Vagina (tissue), 2 donors: ENCODE results near the gene TTC38. TPM values are rescaled to one million over a fixed set of nuclear protein-coding genes. Genes with fewer than 3 reads are reported as not detected.

Source experiments
- DNase-seq, 2 donors: peaks; one replicate each; pipeline ENCODE4 v3.0.0-alpha.2; 2017; ENCODE audit errors: extremely low spot score in 2 of 2
- H3K27ac ChIP-seq: fragments of 200-600 bp; sonication (generic); one replicate; pipeline ENCODE4 v1.5.1; 2019
- H3K27me3 ChIP-seq: fragments of 200-600 bp; sonication (generic); one replicate; pipeline ENCODE4 v1.5.1; 2019
- H3K36me3 ChIP-seq, 2 donors: fragments of 200-600 bp; sonication (generic); one replicate each; pipeline ENCODE4 v1.5.1; 2017 to 2019
- H3K4me1 ChIP-seq: fragments of 200-600 bp; sonication (generic); one replicate; pipeline ENCODE4 v1.5.1; 2019
- H3K4me3 ChIP-seq, 2 donors: fragments of 200-600 bp; sonication (generic); 1 replicate in 1 of 2; 2 replicates in 1 of 2; pipeline ENCODE4 v1.5.1; 2016 to 2019
- H3K9me3 ChIP-seq: fragments of 200-600 bp; sonication (generic); one replicate; pipeline ENCODE4 v1.5.1; 2019
- POLR2A ChIP-seq, 2 donors: fragments of 450-650 bp; IDR thresholded peaks; one replicate each; pipeline ENCODE4 v1.6.1; 2017; ENCODE audit warnings: antibody characterized with exemption in 2 of 2, mild to moderate bottlenecking in 2 of 2, moderate library complexity in 2 of 2
- POLR2AphosphoS5 ChIP-seq, 2 donors: sonication (generic); formaldehyde crosslinking; IDR thresholded peaks; one replicate each; pipeline ENCODE4 v1.9.0; 2017; ENCODE audit warnings: antibody characterized with exemption in 2 of 2, mild to moderate bottlenecking in 2 of 2, low read depth in 1 of 2; ENCODE audit not compliant: insufficient read depth in 1 of 2
- intact Hi-C: fragments of 100-400 bp; cut with DNase I; formaldehyde crosslinking; loops from one replicate; pipeline ENCODE4 v1.15.1; 2023
- total RNA-seq: library from RNA; depleted of rRNA; stranded (reverse); fragments of >200 nt; gene quantifications from one replicate; pipeline ENCODE4 v1.2.3, GENCODE V29; 2016
- TF ChIP-seq, protein P1 (sequence below), 3 experiments: fragments of 450-650 bp in 2 of 3; fragments of 200-600 bp in 1 of 3; sonication (generic) in 1 of 3; IDR thresholded peaks; one replicate each; pipeline ENCODE4 v1.5.1; 2017 to 2019; ENCODE audit warnings: antibody characterized with exemption in 3 of 3, mild to moderate bottlenecking in 2 of 3, moderate library complexity in 2 of 3

The TTC38 gene
- total RNA-seq, 1 donor from 2014 or later: 58.7 TPM

DNA sequence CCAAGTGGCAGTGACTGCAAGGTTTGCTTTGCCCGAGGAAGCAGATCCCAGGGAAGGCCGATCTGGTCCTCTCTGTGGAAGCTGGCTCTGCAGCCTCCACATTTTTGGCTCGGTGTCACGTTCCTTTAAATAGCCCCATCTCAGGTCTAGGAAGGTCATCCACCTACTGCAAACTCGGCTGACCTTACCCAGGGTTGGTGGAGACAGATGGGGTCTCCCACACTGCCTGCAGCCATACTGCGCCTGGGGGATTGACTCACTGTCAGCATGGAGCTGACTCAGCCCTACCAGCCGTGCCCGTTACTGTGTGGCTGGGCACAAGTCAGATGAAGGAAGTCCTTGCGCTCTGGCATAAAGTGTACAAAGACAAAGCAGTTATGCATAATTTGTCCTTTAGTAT is 34.6 kb upstream of the TTC38 start:
- intact Hi-C loops: no loop called here
- no peak overlapping the region for H3K27ac ChIP-seq
- TF ChIP-seq POLR2A (IDR thresholded peaks at IDR 0.05): no peak
- H3K36me3 ChIP-seq: peaks cover 0 to 22% of the 10 kb centered on the region in 2 donors
- no peaks in the 10 kb centered on the region for H3K4me1 ChIP-seq
- H3K9me3 ChIP-seq: no peaks in the 10 kb centered on the region
- no peaks in the 10 kb centered on the region for H3K27me3 ChIP-seq
- H3K4me3 ChIP-seq: no peak overlapping the region
- no peak for DNase-seq

DNA sequence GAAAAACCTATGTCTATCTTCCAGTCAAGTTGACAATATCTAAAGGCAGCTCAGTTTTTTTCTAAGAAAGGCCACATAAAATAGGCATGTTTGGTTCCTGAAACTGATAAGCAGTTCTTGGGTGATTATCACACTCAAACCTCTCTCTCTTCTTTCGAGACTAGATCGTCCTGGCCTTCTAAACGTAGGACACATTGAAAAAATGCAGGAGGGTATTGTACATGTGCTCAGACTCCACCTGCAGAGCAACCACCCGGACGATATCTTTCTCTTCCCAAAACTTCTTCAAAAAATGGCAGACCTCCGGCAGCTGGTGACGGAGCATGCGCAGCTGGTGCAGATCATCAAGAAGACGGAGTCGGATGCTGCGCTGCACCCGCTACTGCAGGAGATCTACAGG is 32.8 kb upstream of the TTC38 start:
- no peak overlapping the region for H3K4me3 ChIP-seq
- DNase-seq: no peak
- peaks cover 0 to 22% of the 10 kb centered on the region in 2 donors for H3K36me3 ChIP-seq
- no peak overlapping the region for H3K27ac ChIP-seq
- no peaks in the 10 kb centered on the region for H3K4me1 ChIP-seq
- no peak for TF ChIP-seq POLR2A (IDR thresholded peaks at IDR 0.05)
- TF ChIP-seq, protein P1, sequence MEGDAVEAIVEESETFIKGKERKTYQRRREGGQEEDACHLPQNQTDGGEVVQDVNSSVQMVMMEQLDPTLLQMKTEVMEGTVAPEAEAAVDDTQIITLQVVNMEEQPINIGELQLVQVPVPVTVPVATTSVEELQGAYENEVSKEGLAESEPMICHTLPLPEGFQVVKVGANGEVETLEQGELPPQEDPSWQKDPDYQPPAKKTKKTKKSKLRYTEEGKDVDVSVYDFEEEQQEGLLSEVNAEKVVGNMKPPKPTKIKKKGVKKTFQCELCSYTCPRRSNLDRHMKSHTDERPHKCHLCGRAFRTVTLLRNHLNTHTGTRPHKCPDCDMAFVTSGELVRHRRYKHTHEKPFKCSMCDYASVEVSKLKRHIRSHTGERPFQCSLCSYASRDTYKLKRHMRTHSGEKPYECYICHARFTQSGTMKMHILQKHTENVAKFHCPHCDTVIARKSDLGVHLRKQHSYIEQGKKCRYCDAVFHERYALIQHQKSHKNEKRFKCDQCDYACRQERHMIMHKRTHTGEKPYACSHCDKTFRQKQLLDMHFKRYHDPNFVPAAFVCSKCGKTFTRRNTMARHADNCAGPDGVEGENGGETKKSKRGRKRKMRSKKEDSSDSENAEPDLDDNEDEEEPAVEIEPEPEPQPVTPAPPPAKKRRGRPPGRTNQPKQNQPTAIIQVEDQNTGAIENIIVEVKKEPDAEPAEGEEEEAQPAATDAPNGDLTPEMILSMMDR (IDR thresholded peaks at IDR 0.05): no peak
- no peak for TF ChIP-seq POLR2AphosphoS5 (IDR thresholded peaks at IDR 0.05; ENCODE audit: insufficient read depth in 1 of 2, low read depth in 1 of 2)
- intact Hi-C loops: no loop called here
- no peaks in the 10 kb centered on the region for H3K9me3 ChIP-seq
- no peaks in the 10 kb centered on the region for H3K27me3 ChIP-seq

DNA sequence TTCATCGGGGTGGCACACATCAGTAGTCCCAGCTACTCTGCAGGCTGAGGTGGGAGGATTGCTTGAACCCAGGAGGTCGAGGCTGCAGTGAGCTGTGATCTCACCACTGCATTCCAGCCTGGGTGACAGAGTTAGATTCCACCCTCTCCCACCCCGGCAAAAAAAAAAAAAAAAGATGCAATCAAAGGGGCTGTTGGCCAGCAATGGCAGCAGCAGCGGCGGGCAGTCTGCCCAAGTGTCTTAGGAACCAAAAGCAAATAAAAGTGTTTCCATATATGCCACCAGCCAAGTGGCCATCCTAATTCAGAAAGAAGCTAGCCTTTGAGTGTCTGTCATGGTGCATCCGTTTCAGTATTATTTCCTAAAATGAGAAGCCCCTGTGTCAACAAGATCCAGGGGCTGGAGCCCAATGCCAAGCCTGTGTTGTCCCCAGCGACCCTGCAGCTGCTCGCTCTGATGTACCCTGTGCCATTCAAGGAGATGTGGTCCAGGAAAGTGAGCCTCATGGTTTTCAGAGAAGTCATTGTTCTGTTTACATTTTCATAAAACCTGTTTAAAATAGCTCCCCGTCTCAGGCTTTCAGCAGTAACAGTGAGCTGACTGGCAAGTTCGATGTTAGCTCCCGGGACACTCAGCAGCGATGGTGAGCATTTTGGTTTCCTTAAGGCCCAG is 30.2 kb upstream of the TTC38 start:
- Histone ChIP-seq H3K4me1 (no peaks in the 10 kb centered on the region), H3K27me3 (no peaks in the 10 kb centered on the region), H3K4me3 (no peak overlapping the region), H3K36me3 (peaks cover 0 to 15% of the 10 kb centered on the region in 2 donors), H3K9me3 (no peaks in the 10 kb centered on the region), H3K27ac (no peak overlapping the region)
- DNase-seq: no peak
- TF ChIP-seq POLR2AphosphoS5 (IDR thresholded peaks at IDR 0.05; ENCODE audit: insufficient read depth in 1 of 2, low read depth in 1 of 2): no peak
- TF ChIP-seq, protein P1 (IDR thresholded peaks at IDR 0.05): no peak
- TF ChIP-seq POLR2A (IDR thresholded peaks at IDR 0.05): no peak
- intact Hi-C loops: no loop called here

DNA sequence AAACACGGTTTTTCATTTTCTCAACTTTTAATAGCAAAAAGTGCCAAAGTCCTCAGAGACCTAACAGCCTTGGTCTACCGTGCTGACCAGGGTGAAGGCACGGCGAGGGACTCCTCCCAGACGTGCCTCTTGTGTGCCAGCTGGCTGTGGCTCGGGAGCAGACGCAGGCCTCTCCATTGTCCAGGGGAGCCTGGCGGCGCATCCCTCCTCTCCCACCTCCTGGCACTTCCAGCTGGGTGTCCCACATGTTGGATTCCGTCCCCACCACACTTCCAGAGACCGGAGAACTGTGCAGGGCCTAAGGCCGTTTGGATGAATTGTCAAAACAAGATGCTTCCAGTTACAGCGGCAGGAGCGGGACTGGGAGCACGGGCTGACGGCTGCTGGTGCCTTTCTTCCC is 29.3 kb upstream of the TTC38 start:
- H3K36me3 ChIP-seq: peaks cover 0 to 15% of the 10 kb centered on the region in 2 donors
- H3K9me3 ChIP-seq: no peaks in the 10 kb centered on the region
- no peaks in the 10 kb centered on the region for H3K27me3 ChIP-seq
- no peak for DNase-seq
- TF ChIP-seq POLR2A (IDR thresholded peaks at IDR 0.05) (no peak), POLR2AphosphoS5 (IDR thresholded peaks at IDR 0.05; ENCODE audit: insufficient read depth in 1 of 2, low read depth in 1 of 2) (no peak)
- TF ChIP-seq, protein P1 (IDR thresholded peaks at IDR 0.05): no peak
- intact Hi-C loops: no loop called here
- H3K4me1 ChIP-seq: no peaks in the 10 kb centered on the region
- H3K4me3 ChIP-seq: no peak overlapping the region
- no peak overlapping the region for H3K27ac ChIP-seq

DNA sequence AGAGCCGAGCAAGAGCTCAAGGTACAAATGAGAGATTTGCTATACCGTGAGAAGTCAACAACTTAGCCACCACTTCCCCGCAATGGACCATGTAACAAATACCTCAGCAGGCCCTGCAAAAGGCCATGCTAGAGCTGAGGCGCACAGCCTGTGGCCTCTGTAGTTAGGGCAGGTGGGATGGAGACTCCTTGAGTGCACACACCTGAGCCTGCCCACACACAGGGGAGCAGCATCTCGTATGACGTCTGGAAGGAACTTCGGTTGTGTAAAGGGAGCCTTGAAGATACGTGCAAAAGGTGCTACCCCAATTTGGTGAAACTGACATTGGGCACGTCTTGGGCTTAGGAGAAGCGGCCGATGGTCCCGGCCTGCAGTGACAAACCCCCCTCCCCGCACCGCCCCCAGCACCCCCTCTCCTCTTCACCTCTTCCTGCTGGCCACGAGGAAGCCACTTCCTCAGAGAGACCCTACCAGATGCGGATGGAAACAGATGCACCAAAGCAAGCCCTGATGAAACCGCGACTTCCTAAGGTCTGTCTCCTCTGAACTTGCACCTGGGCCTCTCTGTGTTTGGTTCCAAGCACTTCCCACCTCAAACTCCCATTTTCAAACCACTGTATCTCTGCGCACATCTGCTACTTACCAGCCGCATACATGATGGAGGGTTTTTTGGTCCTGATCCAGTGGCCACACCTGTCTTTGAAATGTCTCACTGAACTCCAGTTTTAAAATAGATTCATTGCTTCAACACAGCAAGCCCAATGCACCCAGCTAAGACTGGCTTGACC is 28.4 kb upstream of the TTC38 start:
- Histone ChIP-seq H3K9me3 (no peaks in the 10 kb centered on the region), H3K27me3 (no peaks in the 10 kb centered on the region), H3K4me3 (no peak overlapping the region), H3K4me1 (no peaks in the 10 kb centered on the region), H3K27ac (no peak overlapping the region), H3K36me3 (peaks cover 0 to 14% of the 10 kb centered on the region in 2 donors)
- intact Hi-C loops: no loop called here
- no peak for DNase-seq
- TF ChIP-seq POLR2A (IDR thresholded peaks at IDR 0.05) (no peak), POLR2AphosphoS5 (IDR thresholded peaks at IDR 0.05; ENCODE audit: insufficient read depth in 1 of 2, low read depth in 1 of 2) (no peak)
- TF ChIP-seq, protein P1 (IDR thresholded peaks at IDR 0.05): no peak
